ENCODE measurements around the gene KDR. TPM values are rescaled to one million over a fixed set of nuclear protein-coding genes. Genes with fewer than 3 reads are reported as not detected.

Gene KDR
- total RNA-seq, 1 experiment from 2014 or later = 0.09 TPM

DNA sequence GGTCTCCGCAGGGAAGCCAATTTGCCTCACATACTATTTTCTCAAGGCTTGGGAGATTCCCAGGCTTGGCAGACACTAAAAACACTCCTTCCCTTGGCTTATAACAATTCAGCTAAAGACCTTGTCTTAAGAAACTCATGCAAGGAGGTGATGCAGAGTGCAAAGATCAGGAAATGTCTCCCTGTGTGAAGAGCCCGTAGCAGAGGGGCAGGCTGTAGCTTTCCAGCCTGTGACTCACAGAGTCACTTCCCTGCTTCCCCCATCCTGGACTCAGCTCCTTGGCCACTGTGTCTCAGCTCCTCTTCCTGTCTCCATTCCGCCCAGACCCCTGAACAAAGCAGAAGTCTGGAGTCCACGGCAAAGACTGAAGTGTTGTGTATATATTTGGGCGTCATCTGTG, 56.1 kb downstream of the KDR start:
- DNase-seq = no peak

DNA sequence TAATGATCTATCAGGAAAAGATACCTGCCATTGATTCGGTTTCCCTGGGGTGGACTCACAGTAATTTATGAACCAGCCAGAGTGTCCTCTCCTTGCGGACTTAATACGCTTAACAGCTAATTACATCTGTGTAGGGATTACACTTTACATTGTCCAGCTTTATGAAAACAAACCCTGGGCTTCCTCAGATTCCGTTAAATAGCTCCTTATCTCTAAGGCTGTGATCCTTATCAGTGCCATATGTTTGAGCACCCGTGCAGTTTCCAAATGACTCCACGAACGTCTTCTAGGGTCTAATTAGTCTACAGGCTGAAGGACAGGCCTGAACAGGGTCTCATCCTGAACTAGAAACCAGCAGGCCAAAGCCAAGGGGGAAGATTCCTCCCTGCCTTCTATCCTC, 56.9 kb downstream of the KDR start:
- H3K4me3 Mint-ChIP-seq (ENCODE audit: low read depth, unreplicated experiment) = no peak overlapping the region
- no peaks in the 10 kb centered on the region for H3K4me1 Mint-ChIP-seq (ENCODE audit: low read depth, unreplicated experiment)
- TF ChIP-seq, protein P1, sequence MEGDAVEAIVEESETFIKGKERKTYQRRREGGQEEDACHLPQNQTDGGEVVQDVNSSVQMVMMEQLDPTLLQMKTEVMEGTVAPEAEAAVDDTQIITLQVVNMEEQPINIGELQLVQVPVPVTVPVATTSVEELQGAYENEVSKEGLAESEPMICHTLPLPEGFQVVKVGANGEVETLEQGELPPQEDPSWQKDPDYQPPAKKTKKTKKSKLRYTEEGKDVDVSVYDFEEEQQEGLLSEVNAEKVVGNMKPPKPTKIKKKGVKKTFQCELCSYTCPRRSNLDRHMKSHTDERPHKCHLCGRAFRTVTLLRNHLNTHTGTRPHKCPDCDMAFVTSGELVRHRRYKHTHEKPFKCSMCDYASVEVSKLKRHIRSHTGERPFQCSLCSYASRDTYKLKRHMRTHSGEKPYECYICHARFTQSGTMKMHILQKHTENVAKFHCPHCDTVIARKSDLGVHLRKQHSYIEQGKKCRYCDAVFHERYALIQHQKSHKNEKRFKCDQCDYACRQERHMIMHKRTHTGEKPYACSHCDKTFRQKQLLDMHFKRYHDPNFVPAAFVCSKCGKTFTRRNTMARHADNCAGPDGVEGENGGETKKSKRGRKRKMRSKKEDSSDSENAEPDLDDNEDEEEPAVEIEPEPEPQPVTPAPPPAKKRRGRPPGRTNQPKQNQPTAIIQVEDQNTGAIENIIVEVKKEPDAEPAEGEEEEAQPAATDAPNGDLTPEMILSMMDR (IDR thresholded peaks at IDR 0.05; ENCODE audit: unreplicated experiment) = no peak
- no TSS peak for BruUV-seq (replicated peaks)
- no peaks in the 10 kb centered on the region for H3K36me3 Mint-ChIP-seq (ENCODE audit: insufficient read depth, unreplicated experiment)
- intact Hi-C loops (cut with micrococcal nuclease; ENCODE audit: unreplicated experiment) = no loop called here
- H3K27ac Mint-ChIP-seq (ENCODE audit: unreplicated experiment) = no peak overlapping the region
- no peaks in the 10 kb centered on the region for H3K27me3 Mint-ChIP-seq (ENCODE audit: unreplicated experiment)
- DNase-seq = no peak
- H3K9me3 Mint-ChIP-seq (ENCODE audit: low read depth, unreplicated experiment) = no peaks in the 10 kb centered on the region
- CTCF ChIA-PET = no interaction called here

More for the DNA sequence above, 56.1 kb downstream of the KDR start:
- intact Hi-C loops (cut with micrococcal nuclease; ENCODE audit: unreplicated experiment) = no loop called here
- no peak overlapping the region for H3K4me3 Mint-ChIP-seq (ENCODE audit: low read depth, unreplicated experiment)
- no peak overlapping the region for H3K27ac Mint-ChIP-seq (ENCODE audit: unreplicated experiment)
- no peaks in the 10 kb centered on the region for H3K4me1 Mint-ChIP-seq (ENCODE audit: low read depth, unreplicated experiment)
- no TSS peak for BruUV-seq (replicated peaks)
- TF ChIP-seq, protein P1 (IDR thresholded peaks at IDR 0.05; ENCODE audit: unreplicated experiment) = no peak
- CTCF ChIA-PET = interaction anchor here (0.5 kb wide), 1 partner anchor 168 kb away, joined by 3 read pairs; no protein-coding TSS in a partner anchor
- no peaks in the 10 kb centered on the region for H3K9me3 Mint-ChIP-seq (ENCODE audit: low read depth, unreplicated experiment)
- H3K27me3 Mint-ChIP-seq (ENCODE audit: unreplicated experiment) = no peaks in the 10 kb centered on the region
- no peaks in the 10 kb centered on the region for H3K36me3 Mint-ChIP-seq (ENCODE audit: insufficient read depth, unreplicated experiment)

DNA sequence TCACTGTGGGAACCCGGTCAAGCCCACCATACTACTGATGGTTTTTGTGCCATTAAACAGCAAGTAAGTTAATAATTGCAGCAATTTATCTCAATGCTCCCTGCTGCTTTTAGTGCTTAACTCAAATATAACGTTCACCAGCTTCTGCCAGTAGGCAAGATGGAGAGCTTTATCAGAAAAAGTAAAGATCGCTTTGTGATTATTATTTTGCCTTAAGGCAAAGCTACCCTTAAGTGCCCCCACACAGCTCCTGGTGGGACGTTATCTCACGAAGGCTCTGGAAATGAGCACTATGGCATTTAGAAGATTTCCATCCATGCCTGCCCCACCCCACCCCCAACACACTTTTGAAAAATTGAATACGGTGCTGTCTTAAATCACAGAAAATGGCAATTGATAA, 59.4 kb downstream of the KDR start:
- Mint-ChIP-seq H3K36me3 (ENCODE audit: insufficient read depth, unreplicated experiment) (no peaks in the 10 kb centered on the region), H3K27ac (ENCODE audit: unreplicated experiment) (no peak overlapping the region), H3K27me3 (ENCODE audit: unreplicated experiment) (no peaks in the 10 kb centered on the region), H3K4me3 (ENCODE audit: low read depth, unreplicated experiment) (no peak overlapping the region), H3K4me1 (ENCODE audit: low read depth, unreplicated experiment) (no peaks in the 10 kb centered on the region), H3K9me3 (ENCODE audit: low read depth, unreplicated experiment) (no peaks in the 10 kb centered on the region)
- TF ChIP-seq, protein P1 (IDR thresholded peaks at IDR 0.05; ENCODE audit: unreplicated experiment) = no peak
- BruUV-seq (replicated peaks) = no TSS peak
- DNase-seq = no peak
- intact Hi-C loops (cut with micrococcal nuclease; ENCODE audit: unreplicated experiment) = no loop called here
- CTCF ChIA-PET = no interaction called here

DNA sequence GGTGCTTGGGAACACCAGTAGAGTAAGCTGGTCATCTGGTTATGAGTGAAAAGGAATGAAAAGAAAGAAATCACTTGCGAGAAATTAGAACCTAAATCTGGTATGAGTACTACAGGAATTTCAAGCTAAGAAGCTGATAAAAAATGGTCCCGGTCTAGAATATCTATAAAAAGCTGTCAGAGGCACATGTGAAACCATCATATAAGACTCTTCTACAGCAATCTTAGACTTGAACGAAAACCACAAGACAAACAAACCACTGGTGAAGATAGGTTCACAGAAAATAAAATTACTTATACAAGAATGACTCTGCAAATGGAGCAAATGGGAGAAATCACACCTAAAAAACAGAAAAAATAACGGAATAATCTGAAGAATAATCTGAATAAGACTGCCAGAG, 69.9 kb downstream of the KDR start:
- no peaks in the 10 kb centered on the region for H3K4me1 Mint-ChIP-seq (ENCODE audit: low read depth, unreplicated experiment)
- CTCF ChIA-PET = no interaction called here

More for the DNA sequence above, 69.9 kb downstream of the KDR start:
- no peaks in the 10 kb centered on the region for H3K36me3 Mint-ChIP-seq (ENCODE audit: insufficient read depth, unreplicated experiment)
- no peaks in the 10 kb centered on the region for H3K9me3 Mint-ChIP-seq (ENCODE audit: low read depth, unreplicated experiment)
- H3K4me3 Mint-ChIP-seq (ENCODE audit: low read depth, unreplicated experiment) = no peak overlapping the region
- H3K27ac Mint-ChIP-seq (ENCODE audit: unreplicated experiment) = no peak overlapping the region
- no peaks in the 10 kb centered on the region for H3K27me3 Mint-ChIP-seq (ENCODE audit: unreplicated experiment)
- no TSS peak for BruUV-seq (replicated peaks)
- TF ChIP-seq, protein P1 (IDR thresholded peaks at IDR 0.05; ENCODE audit: unreplicated experiment) = no peak
- intact Hi-C loops (cut with micrococcal nuclease; ENCODE audit: unreplicated experiment) = no loop called here
- DNase-seq = no peak
